ENCODE measurements around the gene PC.
"Not testable (repeated sequence)": the region's sequence is repeated elsewhere in the genome, so short reads cannot be mapped to it uniquely, and the experiment has no call there.

GRCh38 chr11:66799815-66800214 lies 158.4 kb downstream of the PC start:
- TF ChIP-seq, protein P1, sequence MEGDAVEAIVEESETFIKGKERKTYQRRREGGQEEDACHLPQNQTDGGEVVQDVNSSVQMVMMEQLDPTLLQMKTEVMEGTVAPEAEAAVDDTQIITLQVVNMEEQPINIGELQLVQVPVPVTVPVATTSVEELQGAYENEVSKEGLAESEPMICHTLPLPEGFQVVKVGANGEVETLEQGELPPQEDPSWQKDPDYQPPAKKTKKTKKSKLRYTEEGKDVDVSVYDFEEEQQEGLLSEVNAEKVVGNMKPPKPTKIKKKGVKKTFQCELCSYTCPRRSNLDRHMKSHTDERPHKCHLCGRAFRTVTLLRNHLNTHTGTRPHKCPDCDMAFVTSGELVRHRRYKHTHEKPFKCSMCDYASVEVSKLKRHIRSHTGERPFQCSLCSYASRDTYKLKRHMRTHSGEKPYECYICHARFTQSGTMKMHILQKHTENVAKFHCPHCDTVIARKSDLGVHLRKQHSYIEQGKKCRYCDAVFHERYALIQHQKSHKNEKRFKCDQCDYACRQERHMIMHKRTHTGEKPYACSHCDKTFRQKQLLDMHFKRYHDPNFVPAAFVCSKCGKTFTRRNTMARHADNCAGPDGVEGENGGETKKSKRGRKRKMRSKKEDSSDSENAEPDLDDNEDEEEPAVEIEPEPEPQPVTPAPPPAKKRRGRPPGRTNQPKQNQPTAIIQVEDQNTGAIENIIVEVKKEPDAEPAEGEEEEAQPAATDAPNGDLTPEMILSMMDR (IDR thresholded peaks at IDR 0.05; ENCODE audit: insufficient read depth, low read depth, low read length) = not testable (repeated sequence)
- not testable (repeated sequence) for TF ChIP-seq EZH2 (IDR thresholded peaks at IDR 0.05; ENCODE audit: insufficient read depth, low read length)

Measured in astrocyte (in vitro differentiated cells and primary cell).